Measurements from ENCODE around the gene SP2.

The SP2 gene

DNA sequence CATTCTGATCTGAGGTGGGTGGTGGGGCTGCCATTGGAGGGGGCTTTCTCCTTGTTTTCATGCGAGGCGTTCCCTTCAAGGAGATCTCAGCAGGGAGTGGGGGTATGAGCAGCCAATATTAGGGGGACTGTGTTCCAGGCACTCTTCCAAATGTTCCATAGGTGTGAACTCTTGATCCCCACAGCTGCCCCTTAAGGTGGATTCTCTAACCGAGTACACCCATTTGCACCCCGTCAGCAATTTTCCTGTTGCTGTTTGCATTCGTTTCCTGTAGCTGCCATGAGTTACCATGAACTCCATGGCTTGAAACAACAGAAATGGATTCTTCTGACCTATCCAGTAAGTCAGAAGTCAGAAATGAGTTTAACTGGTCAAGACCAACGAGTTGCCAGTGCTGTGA, 65.4 kb downstream of the SP2 start:
- Histone ChIP-seq H3K4me1 (ENCODE audit: control extremely low read depth in 1 of 4, control insufficient read depth in 4 of 4, insufficient read depth in 4 of 4, low read length in 3 of 4) (peaks cover 0 to 5% (median 0%) of the 10 kb centered on the region in 4 experiments), H3K4me3 (ENCODE audit: control insufficient read depth in 1 of 7, extremely low read depth in 1 of 7, insufficient read depth in 4 of 7, low read depth in 2 of 7, low read length in 6 of 7) (no peak overlapping the region), H3K36me3 (ENCODE audit: control insufficient read depth in 4 of 4, insufficient read depth in 4 of 4, low read length in 3 of 4) (no peaks in the 10 kb centered on the region), H3K27me3 (replicated peaks in 2 of 5; ENCODE audit: control insufficient read depth in 4 of 5, insufficient read depth in 5 of 5, low read length in 4 of 5) (no peaks in the 10 kb centered on the region), H3K27ac (ENCODE audit: insufficient read depth in 1 of 2, low read depth in 1 of 2, low read length in 2 of 2, poor library complexity in 1 of 2, severe bottlenecking in 2 of 2) (no peak overlapping the region), H3K9me3 (ENCODE audit: control extremely low read depth in 1 of 5, control insufficient read depth in 4 of 5, insufficient read depth in 2 of 5, low read depth in 1 of 5, low read length in 4 of 5) (no peaks in the 10 kb centered on the region)
- no peak for DNase-seq
- 93% methylated on average over 5 of the region's 6 CpGs for WGBS (ENCODE audit: insufficient coverage)
- CTCF ChIA-PET, result interaction anchor here (0.7 to 29.2 kb wide), 3 partner anchors 7 to 107 kb away, joined by 3 to 504 read pairs (median 504); partner anchors contain the start of genes CDK5RAP3, PNPO and PRR15L
- POLR2A ChIA-PET, result no interaction called here

DNA sequence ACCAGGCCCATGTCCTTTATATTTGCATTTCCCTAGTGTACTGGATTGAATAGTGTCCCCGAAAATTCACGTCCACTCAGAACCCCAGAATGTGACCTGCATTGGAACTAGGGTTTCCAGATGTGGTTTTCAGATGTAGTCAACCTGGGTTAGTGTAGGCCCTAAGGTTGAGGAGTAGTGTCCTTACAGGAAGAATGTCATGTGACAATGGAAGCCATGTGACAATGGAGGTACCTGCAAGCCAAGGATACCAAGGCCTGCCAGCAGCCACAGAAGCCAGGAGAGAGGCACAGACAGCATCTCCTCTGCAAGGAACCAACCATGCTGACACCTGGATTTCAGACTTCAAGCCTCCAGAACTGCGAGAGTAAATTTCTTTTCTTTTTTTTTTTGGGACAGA, 66.9 kb downstream of the SP2 start:
- ChIA-PET POLR2A (no interaction called here), CTCF (interaction anchor here (21.8 to 29.2 kb wide), 2 partner anchors 5 to 11 kb away, joined by 504 read pairs; partner anchors contain the start of genes CDK5RAP3, PNPO and PRR15L)
- Histone ChIP-seq H3K9me3 (ENCODE audit: control extremely low read depth in 1 of 5, control insufficient read depth in 4 of 5, insufficient read depth in 2 of 5, low read depth in 1 of 5, low read length in 4 of 5) (no peaks in the 10 kb centered on the region), H3K4me1 (ENCODE audit: control extremely low read depth in 1 of 4, control insufficient read depth in 4 of 4, insufficient read depth in 4 of 4, low read length in 3 of 4) (no peaks in the 10 kb centered on the region), H3K27me3 (replicated peaks in 2 of 5; ENCODE audit: control insufficient read depth in 4 of 5, insufficient read depth in 5 of 5, low read length in 4 of 5) (no peaks in the 10 kb centered on the region), H3K36me3 (ENCODE audit: control insufficient read depth in 4 of 4, insufficient read depth in 4 of 4, low read length in 3 of 4) (no peaks in the 10 kb centered on the region), H3K27ac (ENCODE audit: insufficient read depth in 1 of 2, low read depth in 1 of 2, low read length in 2 of 2, poor library complexity in 1 of 2, severe bottlenecking in 2 of 2) (no peak overlapping the region), H3K4me3 (ENCODE audit: control insufficient read depth in 1 of 7, extremely low read depth in 1 of 7, insufficient read depth in 4 of 7, low read depth in 2 of 7, low read length in 6 of 7) (no peak overlapping the region)
- WGBS (ENCODE audit: insufficient coverage), result 88% methylated on average over 1 of the region's 3 CpGs
- DNase-seq, result no peak

- no peak for DNase-seq
- POLR2A ChIA-PET, result no interaction called here
- Histone ChIP-seq H3K27ac (ENCODE audit: insufficient read depth in 1 of 2, low read depth in 1 of 2, low read length in 2 of 2, poor library complexity in 1 of 2, severe bottlenecking in 2 of 2) (no peak overlapping the region), H3K4me3 (ENCODE audit: control insufficient read depth in 1 of 7, extremely low read depth in 1 of 7, insufficient read depth in 4 of 7, low read depth in 2 of 7, low read length in 6 of 7) (no peak overlapping the region), H3K27me3 (replicated peaks in 2 of 5; ENCODE audit: control insufficient read depth in 4 of 5, insufficient read depth in 5 of 5, low read length in 4 of 5) (no peaks in the 10 kb centered on the region), H3K9me3 (ENCODE audit: control extremely low read depth in 1 of 5, control insufficient read depth in 4 of 5, insufficient read depth in 2 of 5, low read depth in 1 of 5, low read length in 4 of 5) (no peaks in the 10 kb centered on the region), H3K4me1 (ENCODE audit: control extremely low read depth in 1 of 4, control insufficient read depth in 4 of 4, insufficient read depth in 4 of 4, low read length in 3 of 4) (no peaks in the 10 kb centered on the region), H3K36me3 (ENCODE audit: control insufficient read depth in 4 of 4, insufficient read depth in 4 of 4, low read length in 3 of 4) (no peaks in the 10 kb centered on the region)
- 95% methylated on average over 3 of the region's 5 CpGs for WGBS (ENCODE audit: insufficient coverage)
- CTCF ChIA-PET, result interaction anchor here (29.2 kb wide), 1 partner anchor 13 kb away, joined by 504 read pairs; the partner anchor contains the start of genes PNPO and PRR15L
Measured at GRCh38 chr17:47964856-47965255, 68.8 kb downstream of the SP2 start.

DNA sequence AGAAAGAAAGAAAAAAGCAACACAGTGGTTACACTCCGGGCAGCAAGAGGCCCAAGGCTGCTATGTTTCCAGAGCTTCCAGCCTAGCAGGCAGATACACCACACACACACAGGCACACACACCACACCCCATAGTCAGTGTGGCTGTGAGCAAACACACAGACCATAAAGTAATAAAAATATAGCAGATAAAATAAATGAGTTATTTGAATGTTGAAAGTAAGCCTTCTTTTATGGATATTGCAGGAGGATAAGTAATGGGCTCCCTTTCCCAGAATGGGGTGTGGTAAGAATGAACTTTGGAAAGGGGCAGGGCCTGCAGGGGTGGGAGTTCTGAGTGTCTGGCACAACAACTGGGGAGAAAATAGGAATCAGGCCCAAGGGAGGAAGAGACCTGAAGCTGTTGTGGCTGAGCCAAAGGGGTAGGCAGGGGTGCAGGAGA, 70.1 kb downstream of the SP2 start:
- no CpG with 5 or more reads among the region's 1 CpG for WGBS (ENCODE audit: insufficient coverage)
- Histone ChIP-seq H3K36me3 (ENCODE audit: control insufficient read depth in 4 of 4, insufficient read depth in 4 of 4, low read length in 3 of 4) (no peaks in the 10 kb centered on the region), H3K9me3 (ENCODE audit: control extremely low read depth in 1 of 5, control insufficient read depth in 4 of 5, insufficient read depth in 2 of 5, low read depth in 1 of 5, low read length in 4 of 5) (no peaks in the 10 kb centered on the region), H3K4me3 (ENCODE audit: control insufficient read depth in 1 of 7, extremely low read depth in 1 of 7, insufficient read depth in 4 of 7, low read depth in 2 of 7, low read length in 6 of 7) (no peak overlapping the region), H3K27ac (ENCODE audit: insufficient read depth in 1 of 2, low read depth in 1 of 2, low read length in 2 of 2, poor library complexity in 1 of 2, severe bottlenecking in 2 of 2) (no peak overlapping the region), H3K27me3 (replicated peaks in 2 of 5; ENCODE audit: control insufficient read depth in 4 of 5, insufficient read depth in 5 of 5, low read length in 4 of 5) (no peaks in the 10 kb centered on the region), H3K4me1 (ENCODE audit: control extremely low read depth in 1 of 4, control insufficient read depth in 4 of 4, insufficient read depth in 4 of 4, low read length in 3 of 4) (peaks cover 0 to 9% (median 6%) of the 10 kb centered on the region in 4 experiments)
- POLR2A ChIA-PET, result no interaction called here
- CTCF ChIA-PET, result interaction anchor here (1.2 to 29.2 kb wide), 3 partner anchors 13 to 53 kb away, joined by 3 to 504 read pairs (median 3); partner anchors contain the start of genes PNPO and PRR15L
- DNase-seq, result no peak

DNA sequence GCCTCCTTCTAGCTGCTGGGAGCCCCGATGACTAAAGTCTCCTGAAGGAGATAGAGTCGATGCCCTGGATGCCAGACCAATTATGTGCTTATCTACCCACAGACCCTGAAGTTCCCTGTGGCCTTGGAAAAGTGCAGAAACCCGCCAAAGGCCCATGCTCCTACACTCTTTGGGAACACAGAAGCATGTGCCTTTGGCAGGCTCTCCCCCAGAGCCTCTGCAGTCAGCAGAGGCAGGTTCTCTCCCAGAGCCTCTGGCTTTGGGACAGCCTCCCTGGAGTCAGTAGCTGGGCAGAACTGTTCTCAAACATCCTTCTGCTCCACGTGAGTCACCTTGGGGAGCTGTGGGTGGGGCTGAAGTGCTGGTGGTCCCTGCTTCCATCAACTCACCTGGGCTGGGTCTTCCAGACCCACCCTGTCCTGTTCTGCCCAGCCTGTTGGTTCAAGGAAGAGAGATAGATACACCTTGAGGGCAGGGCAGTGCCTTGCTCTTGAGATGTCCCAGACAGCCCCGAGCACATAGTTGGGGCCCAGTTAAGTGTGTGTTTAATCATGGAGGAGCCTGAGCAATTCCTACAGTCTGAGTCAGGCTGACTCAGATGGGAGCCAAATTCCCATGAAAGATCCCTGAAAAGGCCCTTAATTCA, 71.7 kb downstream of the SP2 start:
- Histone ChIP-seq H3K4me3 (ENCODE audit: control insufficient read depth in 1 of 7, extremely low read depth in 1 of 7, insufficient read depth in 4 of 7, low read depth in 2 of 7, low read length in 6 of 7) (no peak overlapping the region), H3K36me3 (ENCODE audit: control insufficient read depth in 4 of 4, insufficient read depth in 4 of 4, low read length in 3 of 4) (peaks cover 0 to 4% (median under 1%) of the 10 kb centered on the region in 4 experiments), H3K9me3 (ENCODE audit: control extremely low read depth in 1 of 5, control insufficient read depth in 4 of 5, insufficient read depth in 2 of 5, low read depth in 1 of 5, low read length in 4 of 5) (no peaks in the 10 kb centered on the region), H3K4me1 (ENCODE audit: control extremely low read depth in 1 of 4, control insufficient read depth in 4 of 4, insufficient read depth in 4 of 4, low read length in 3 of 4) (peaks cover 0 to 24% (median 17%) of the 10 kb centered on the region in 4 experiments), H3K27ac (ENCODE audit: insufficient read depth in 1 of 2, low read depth in 1 of 2, low read length in 2 of 2, poor library complexity in 1 of 2, severe bottlenecking in 2 of 2) (no peak overlapping the region), H3K27me3 (replicated peaks in 2 of 5; ENCODE audit: control insufficient read depth in 4 of 5, insufficient read depth in 5 of 5, low read length in 4 of 5) (no peaks in the 10 kb centered on the region)
- ChIA-PET POLR2A (interaction anchor here (0.6 kb wide), 1 partner anchor 121 kb away, joined by 3 read pairs; no protein-coding TSS in a partner anchor), CTCF (interaction anchor here (1.1 to 29.2 kb wide), 5 partner anchors 8 to 82 kb away, joined by 3 to 504 read pairs (median 3); partner anchors contain the start of genes PNPO and PRR15L)
- WGBS (ENCODE audit: insufficient coverage), result 100% methylated on average over 4 of the region's 5 CpGs
- no peak for DNase-seq

DNA sequence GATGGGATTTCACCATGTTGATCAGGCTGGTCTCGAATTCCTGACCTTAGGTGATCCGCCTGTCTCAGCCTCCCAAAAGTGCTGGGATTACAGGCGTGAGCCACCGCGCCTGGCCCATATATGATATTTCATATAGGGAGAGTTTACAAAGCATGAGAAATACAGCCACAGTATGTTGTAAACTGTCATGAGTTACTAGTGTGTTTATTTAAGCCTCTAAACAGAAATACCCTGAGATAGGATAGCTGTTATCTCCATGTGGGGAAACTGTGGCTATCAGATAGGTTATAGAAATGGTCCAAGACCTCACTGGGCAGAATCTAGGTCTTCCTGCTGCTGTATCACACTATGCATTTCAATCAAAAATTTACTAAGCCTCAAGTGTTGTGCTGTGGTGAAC, 72.8 kb downstream of the SP2 start:
- Histone ChIP-seq H3K27me3 (replicated peaks in 2 of 5; ENCODE audit: control insufficient read depth in 4 of 5, insufficient read depth in 5 of 5, low read length in 4 of 5) (no peaks in the 10 kb centered on the region), H3K36me3 (ENCODE audit: control insufficient read depth in 4 of 4, insufficient read depth in 4 of 4, low read length in 3 of 4) (peaks cover 1 to 9% (median 5%) of the 10 kb centered on the region in 4 experiments), H3K4me1 (ENCODE audit: control extremely low read depth in 1 of 4, control insufficient read depth in 4 of 4, insufficient read depth in 4 of 4, low read length in 3 of 4) (peaks cover 0 to 24% (median 17%) of the 10 kb centered on the region in 4 experiments), H3K9me3 (ENCODE audit: control extremely low read depth in 1 of 5, control insufficient read depth in 4 of 5, insufficient read depth in 2 of 5, low read depth in 1 of 5, low read length in 4 of 5) (no peaks in the 10 kb centered on the region), H3K27ac (ENCODE audit: insufficient read depth in 1 of 2, low read depth in 1 of 2, low read length in 2 of 2, poor library complexity in 1 of 2, severe bottlenecking in 2 of 2) (no peak overlapping the region), H3K4me3 (ENCODE audit: control insufficient read depth in 1 of 7, extremely low read depth in 1 of 7, insufficient read depth in 4 of 7, low read depth in 2 of 7, low read length in 6 of 7) (no peak overlapping the region)
- POLR2A ChIA-PET, result no interaction called here
- CTCF ChIA-PET, result interaction anchor here (1.1 to 29.2 kb wide), 5 partner anchors 11 to 137 kb away, joined by 3 to 511 read pairs (median 25); partner anchors contain the start of genes LRRC46, MRPL10, PNPO and PRR15L
- 100% methylated on average over 2 of the region's 5 CpGs for WGBS (ENCODE audit: insufficient coverage)
- DNase-seq, result no peak
